GM19397 (cell line): Measurements from ENCODE around the gene OR8B12.
A peak's percentile ranks its signal among the peaks of the same experiment; 100 is the strongest.

ENCODE experiments used
- ATAC-seq: cut with Tn5 transposase; IDR thresholded peaks from one replicate; pipeline ENCODE4 v1.9.1; 2021; ENCODE audit warnings: mild to moderate bottlenecking, moderate library complexity; ENCODE audit not compliant: unreplicated experiment

Gene OR8B12, protein sequence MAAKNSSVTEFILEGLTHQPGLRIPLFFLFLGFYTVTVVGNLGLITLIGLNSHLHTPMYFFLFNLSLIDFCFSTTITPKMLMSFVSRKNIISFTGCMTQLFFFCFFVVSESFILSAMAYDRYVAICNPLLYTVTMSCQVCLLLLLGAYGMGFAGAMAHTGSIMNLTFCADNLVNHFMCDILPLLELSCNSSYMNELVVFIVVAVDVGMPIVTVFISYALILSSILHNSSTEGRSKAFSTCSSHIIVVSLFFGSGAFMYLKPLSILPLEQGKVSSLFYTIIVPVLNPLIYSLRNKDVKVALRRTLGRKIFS

DNA sequence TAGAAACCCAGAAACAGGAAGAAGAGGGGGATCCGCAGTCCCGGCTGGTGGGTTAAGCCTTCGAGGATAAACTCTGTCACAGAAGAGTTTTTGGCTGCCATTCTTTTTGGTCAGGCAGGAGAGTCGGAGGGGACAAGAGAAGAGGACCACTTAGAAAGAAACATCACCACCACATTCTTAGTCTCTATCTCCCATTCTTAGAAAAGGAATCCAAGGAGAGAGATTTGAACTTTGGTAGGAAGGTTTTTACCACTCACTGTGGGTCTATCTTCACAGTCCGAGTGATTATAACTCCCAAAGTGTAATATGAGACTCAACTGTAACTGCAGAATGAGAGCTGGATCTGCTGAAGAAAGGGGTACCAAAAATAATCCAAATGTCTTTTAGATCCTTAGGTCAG lies at the start of gene OR8B12:
Gene OR8B12 (minus strand): TSS at position 101 of the 400 bp plus-strand sequence. CDS start 0 bp downstream, at position 101.
- no peak for ATAC-seq

DNA sequence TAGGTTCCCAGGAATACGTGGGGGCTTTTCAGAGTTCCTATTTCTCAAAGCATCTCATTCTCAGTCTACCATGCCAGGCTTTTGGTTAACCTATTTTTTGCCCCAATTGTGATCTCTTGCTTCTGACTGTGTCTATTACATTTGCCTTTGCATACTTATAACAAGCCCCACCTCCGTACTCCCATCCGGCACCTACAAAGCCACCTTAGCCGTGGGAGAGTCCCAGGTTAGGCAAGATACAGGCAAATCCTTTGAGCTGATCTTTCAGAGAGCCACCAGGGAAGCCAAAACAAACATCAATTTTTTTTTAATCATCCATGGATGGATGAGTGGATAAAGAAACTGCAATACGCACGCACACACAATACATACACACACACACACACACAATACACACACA lies 49.2 kb upstream of the OR8B12 start:
- ATAC-seq: no peak

DNA sequence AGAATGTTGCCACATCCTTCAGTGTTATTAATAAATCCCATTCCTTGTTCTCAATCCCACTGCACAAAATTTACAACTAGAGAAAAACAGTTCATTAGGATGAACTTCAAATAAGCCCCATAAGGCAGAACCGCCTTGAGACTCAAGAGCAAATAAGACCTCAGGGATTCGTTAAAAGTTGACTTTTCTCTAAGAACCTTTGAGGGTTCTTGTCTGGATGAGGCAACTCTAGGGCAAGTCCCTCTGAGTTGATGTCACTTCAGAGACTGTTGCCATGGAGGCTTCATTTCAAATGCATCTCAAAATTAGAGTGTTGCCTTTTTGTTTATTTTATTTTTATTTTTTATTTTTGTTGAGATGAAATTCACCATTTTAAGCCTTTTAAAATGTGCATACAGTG lies 48.0 kb upstream of the OR8B12 start:
- ATAC-seq: no peak

DNA sequence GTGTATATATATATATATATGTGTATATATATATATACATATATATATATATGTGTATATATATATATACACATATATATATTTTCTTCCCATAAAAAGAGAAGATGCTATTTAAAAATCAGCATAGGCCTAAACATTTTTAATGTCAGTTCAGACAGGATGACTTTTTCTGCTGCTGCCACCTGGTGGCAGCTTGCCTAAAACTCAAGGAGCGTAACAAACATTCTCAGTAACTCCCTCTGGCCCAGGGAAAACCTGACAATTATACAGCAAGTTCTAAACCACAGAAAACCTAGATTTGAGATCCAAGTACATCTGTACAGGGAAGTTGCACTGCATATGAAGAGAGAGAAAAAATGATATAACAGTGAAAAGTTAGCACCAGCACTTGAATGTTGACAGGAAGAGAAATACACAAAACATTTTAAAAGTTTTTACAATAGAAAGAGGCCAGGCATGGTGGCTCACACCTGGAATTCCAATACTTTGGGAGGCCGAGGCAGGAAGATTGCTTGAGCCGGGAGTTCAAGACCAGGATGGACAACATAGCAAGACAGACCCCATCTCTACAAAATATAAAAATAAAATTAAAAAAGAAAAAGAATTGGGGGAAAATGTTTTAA lies 42.9 kb upstream of the OR8B12 start:
- ATAC-seq: peak; percentile 57

DNA sequence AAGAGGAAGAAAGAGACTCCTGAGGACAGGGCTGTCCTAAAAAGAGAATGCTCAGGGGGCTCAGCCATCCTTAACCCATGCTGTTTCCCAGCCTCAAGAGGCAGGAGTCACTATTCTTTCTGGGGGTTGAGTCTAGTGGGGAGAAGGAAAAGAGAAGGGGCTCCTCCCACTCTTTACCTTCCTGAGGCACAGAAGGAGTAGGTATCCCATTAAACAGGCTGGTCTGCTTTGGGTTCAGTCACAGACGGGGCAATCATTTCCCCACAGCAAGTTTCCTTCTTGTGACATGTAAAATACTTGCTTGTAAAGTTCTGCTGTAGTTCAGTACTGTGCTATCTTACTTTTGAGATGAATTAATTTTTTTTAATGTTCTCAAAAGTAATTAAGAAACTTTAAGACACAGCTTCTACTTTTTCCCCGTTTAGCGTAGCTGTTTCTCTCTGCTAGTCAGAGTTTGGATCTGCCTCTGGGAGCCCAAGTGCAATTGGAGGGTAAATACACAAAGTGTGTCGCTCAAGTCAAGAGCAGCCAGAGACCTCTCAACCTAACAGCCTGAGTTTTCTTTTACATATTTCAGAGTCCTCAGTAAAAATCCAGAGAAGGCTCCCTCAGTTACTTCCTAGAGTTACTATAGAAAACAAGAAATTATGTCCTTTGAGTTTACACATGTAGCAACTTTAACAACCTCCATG lies 41.4 kb upstream of the OR8B12 start:
- no peak for ATAC-seq

DNA sequence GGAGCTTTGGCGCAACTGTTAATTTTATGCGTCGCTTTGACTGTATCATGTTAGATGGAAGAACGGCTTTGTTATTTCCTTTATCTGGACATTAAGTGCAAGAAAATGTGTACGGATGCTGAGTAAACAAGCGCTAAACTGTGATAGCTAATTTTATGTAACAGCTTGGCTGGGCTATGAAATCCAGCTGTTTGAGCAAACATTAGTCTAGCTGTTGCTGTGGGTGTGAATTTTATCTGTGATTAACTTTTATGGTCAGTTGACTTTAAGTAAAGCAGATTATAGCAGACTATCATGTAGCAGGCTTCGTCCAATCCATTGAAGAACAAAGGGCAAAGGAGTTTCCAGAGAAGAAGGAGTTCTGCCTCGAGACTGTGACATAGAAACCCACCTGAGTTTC lies 40.3 kb upstream of the OR8B12 start:
- no peak for ATAC-seq

DNA sequence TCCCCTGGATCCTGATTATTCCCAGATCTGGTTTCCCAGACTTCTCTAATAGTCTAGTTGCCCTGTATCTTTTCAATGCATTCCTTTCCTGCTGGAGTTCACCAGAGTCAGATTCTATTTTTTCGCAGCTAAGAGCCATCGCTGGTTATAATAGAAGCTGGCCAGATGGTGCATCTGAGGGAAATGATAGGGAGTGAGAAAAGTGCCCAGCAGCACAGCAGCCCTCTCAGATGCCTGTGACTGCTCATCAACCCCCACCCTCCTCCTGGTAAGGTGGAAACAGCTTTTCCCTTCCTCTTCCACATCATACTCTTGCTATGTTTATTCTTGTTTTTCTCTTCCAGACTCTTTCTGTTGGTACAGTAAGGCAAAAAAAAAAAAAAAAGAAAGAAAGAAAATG lies 39.1 kb upstream of the OR8B12 start:
- no peak for ATAC-seq

DNA sequence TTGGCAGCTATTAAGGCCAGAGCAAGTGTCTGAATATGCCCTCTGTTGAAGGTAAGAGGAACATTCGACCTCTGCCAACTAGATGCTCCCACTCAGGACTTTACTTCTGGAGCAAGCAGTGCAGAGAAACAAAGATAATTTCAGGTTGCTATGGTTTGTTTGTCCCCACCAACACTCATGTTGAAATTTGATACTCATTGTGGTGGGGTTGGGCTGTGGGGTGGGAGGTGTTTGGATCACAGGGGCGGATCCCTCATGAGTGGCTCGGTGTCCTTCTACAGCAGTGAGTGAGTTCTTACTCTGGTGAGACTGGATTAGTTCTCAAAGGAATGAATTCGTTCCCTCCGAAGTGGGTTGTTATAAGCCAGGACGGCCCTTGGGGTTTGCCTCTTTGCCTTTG lies 38.4 kb upstream of the OR8B12 start:
- ATAC-seq: no peak

DNA sequence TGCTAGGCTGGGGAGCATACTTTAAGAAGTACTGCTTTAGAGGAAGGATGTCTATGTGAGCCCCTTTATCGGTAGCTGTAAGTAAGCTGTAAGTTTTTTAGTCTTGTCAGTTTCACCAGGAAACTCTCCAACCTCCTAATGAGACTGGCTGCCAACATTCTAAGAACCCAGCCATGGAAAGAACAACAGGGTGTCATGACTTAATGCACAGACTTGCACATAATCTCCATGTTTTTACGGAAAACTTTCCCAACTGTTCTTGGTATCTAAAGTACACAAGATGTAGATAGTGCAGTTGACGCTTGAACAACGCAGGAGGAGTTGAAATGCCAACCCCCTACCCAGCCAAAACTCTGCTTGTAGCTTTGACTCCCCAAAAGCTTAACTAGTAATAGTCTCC lies 35.3 kb upstream of the OR8B12 start:
- ATAC-seq: no peak

DNA sequence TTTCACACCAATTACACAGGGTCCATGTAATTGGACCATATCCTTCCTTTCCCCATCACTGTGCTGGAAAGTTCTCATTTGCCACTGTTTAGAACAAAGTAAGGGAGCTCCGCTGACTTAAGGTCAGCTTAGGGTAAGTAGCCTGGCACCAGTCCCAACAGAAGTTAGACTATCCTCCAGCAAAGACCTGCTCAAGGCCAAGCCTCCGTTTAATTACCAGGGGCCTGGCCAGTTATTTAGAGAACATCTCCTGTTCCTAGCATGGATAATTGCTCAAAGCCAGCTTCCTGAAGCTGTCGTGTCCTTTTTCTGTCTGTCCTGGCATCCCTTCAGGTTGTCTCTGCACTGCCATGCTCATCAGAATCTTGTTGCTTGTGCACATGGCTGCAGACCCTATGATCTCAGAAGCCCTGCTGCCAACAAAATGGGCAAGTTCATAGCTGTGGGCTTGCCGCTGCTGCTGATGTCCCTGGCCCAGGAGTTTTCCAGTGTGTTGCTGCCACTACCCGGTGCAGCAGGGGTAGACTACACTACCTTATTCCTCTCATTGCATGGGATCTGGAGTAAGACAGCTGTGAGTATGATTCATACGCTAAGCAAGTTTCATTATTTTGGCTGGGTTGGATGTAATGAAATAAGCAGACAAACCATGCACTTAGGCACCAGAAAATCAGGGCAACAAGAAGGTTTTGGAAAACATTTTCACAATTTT lies 34.4 kb upstream of the OR8B12 start:
- ATAC-seq: no peak

DNA sequence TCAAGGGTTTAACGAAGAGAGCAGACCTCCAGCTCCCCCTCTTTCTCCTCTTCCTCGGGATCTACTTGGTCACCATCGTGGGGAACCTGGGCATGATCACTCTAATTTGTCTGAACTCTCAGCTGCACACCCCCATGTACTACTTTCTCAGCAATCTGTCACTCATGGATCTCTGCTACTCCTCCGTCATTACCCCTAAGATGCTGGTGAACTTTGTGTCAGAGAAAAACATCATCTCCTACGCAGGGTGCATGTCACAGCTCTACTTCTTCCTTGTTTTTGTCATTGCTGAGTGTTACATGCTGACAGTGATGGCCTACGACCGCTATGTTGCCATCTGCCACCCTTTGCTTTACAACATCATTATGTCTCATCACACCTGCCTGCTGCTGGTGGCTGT lies 26.7 kb upstream of the OR8B12 start:
- ATAC-seq: no peak

DNA sequence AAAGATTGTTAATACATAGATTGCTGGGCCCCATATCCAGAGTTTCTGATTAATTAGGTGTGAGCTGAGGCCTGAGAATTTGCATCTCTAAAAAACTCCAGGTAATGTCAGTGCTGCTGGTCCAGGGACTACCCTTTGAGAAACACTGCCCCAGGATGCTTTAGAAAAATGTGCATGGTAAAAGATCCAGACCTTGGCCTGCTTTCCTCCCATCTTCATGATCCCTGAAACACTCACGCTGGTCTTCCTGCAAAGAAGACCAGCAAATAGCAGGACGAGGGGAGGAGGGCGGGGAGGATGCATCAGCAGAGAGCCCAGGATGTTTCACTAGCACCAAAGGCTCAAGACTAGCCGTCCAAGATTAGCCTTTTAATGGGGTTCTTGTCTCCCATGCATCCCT lies 26.2 kb upstream of the OR8B12 start, which contains the start of gene OR8A1:
Gene OR8A1 (plus strand): TSS at position 301 of the 400 bp plus-strand sequence. CDS start 123 bp downstream, outside the sequence.
- no peak for ATAC-seq

DNA sequence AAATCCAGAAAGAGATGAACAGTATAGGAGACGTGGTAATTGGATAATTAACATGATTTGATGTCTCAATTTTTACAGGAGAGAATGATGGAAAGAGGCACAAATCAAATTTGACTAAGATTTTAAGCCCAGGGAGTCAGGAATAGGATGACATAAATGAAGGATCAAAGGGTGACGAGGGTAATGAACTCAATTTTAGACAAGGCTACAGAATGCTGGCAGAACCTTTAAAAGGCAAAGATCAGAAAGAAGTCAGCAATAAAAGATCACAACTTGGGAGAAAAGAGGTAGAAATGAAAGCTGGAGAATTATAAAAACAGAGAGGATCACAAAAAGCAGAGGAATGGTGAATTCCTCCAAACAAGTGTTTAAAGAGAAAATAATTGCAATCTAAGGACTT lies 13.4 kb upstream of the OR8B12 start:
- no peak for ATAC-seq

DNA sequence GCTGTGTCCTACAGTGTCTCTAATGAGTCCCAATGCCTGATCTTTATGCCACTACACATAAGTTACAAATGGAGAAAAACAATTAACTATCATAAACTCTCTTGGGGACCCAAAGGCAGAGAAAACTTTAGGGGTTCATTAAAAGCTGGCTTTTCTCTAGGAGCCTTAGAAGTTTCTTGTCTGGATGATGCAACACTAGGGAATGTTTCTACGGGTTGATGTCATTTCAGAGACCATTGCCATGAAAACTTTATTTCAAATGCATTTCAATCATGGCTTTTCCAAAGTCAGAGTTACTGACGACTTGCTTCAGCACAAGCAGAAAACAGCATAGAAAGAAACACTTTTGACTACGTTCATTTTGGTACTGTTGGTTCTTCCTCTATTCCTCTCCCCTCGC lies 8.5 kb upstream of the OR8B12 start:
- ATAC-seq: no peak

DNA sequence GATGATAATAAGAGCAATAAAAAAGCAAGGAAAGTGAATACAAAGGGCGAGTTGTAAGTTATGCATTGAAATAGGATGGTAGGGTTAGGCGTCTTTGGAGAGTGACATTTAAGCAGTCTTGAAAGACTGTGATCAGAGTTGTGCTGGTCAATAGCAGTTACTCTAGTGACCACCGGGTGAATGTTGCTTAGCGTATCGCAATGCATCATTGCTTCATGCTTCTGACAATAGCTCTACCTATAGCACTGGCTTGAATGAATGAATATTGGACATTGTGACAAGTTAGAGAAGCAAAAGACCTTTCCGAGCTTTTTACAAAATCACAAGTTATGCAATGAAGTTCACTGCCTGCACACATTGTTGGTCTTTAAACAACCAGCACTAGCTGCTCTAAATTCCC lies 7.7 kb upstream of the OR8B12 start:
- no peak for ATAC-seq

DNA sequence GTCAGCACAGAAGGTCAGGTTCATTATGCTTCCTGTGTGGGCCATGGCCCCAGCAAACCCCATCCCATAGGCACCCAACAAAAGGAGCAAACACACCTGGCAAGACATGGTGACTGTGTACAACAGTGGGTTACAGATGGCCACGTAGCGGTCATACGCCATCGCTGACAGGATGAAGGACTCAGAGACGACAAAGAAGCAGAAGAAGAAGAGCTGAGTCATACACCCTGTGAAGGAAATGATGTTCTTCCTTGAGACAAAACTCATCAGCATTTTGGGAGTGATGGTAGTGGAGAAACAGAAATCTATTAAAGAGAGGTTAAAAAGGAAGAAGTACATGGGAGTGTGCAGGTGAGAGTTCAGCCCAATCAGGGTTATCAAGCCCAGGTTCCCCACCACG lies 309 bp downstream of the OR8B12 start:
- ATAC-seq: no peak

DNA sequence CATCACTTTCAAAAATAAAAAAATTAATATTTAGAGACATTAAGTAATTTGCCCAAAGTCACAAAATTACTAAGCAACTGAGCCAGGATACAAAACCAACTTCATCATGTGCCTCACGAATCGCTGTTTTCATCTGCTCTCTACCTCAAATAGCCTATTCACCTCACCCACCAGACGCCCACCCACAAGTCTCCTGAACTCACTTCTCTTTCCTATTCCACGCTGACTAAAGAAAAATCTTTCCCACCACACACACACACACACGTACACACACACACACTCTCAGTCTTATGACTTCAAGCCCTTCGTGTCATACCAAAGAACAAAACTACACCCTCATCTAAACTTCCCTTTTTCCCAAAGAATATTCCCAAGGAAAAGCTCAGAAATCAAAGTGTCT lies 2.2 kb downstream of the OR8B12 start:
- no peak for ATAC-seq

DNA sequence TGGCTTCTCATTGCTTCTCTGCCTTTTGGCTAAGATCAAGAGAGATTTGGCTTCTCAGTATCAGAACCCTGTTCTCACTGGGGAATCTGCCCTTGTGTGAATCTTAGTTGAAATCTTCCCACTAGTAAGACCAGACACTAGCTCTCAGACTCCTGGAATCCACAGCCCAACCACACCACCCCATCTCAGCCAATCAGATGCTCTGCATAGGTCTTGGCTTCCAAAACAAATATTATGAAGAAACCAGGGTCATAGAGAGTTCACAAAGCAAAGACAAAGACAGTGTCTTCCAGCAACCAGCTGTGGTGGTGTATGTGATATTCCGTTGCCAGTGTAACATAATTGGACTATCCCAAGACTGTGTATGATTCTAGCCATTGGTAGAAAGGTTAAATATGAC lies 5.4 kb downstream of the OR8B12 start:
- ATAC-seq: no peak

DNA sequence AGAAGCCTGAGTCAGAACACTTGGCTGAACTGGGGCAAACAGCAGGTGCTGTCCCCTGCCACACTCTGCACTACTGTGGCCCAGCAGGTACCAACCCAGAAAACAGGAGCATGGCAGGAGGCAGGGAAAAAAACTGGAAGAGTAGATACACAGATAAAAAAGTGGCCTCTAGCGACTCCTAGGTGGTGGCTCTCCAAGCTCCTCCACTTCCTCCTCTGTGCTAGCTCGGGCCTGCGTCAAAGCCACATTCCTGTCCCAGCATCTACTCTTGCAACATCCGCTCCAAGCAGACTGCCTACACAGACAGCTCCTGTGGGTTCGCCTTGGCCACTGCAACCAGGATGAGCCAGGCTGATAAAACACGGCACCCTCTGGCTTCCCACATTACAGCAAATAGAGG lies 6.9 kb downstream of the OR8B12 start:
- ATAC-seq: no peak

DNA sequence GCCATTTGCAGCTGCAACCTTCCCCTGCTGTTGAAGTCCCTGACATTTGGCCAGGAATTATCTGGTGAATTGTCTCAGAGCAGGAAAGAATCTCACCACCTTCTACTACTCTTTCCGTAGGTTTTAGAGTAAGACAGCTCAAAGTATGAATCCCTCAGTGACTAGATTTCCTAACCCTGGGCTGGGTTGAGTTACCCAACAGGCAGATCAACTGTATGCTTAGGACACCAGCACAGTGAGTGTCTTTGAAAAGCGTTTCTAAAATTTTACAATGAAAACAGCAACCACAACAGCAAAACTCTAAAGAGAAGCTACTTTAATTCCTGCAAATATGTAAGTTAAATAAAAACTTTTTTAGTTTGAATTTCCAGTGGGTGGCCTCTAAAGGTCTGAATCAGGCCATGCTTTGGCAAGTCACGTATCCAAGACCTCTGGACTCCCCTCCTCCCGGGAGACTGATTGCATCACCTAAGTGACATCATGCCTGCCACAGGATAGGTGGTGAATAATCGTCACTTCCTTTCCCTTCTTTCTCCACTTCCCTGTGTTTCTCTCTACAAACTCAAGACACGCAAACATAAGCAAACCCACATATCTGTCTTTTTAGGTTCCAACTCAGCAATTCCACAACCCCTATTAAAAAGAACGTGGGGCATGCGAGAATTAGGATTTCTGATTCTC lies 7.8 kb downstream of the OR8B12 start:
- ATAC-seq: no peak

DNA sequence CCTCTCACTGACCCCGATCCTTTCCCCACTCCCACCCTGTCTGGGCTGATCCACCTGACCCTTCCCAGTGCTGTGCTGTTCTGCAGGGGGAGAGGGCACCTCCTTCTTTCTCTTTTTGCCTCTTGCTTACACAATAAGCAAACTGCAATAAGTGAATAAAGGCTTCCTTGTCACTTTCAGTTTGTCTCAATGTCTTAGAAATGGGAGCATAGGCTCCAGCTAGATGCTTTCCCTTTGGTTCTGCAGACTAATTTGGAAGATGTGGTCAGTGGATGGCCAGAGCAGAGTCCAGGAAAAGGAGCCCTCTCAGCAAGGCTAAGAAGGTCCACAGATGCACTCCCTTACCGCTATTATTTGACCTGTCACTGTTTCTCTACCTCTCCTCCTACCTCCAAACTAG lies 9.4 kb downstream of the OR8B12 start:
- no peak for ATAC-seq
